ENCODE measurements around the gene IQSEC1.

The IQSEC1 gene

GRCh38 chr3:12995389-12996180, 77.6 kb downstream of the IQSEC1 start:
- no peak for DNase-seq

GRCh38 chr3:12994607-12995388, 78.4 kb downstream of the IQSEC1 start:
- DNase-seq = peak; percentile 65

GRCh38 chr3:12994357-12994606, 78.9 kb downstream of the IQSEC1 start:
- no peak for DNase-seq

GRCh38 chr3:12993517-12994356, 79.5 kb downstream of the IQSEC1 start:
- DNase-seq = no peak

GRCh38 chr3:12992629-12993516, 80.4 kb downstream of the IQSEC1 start:
- peak; percentile 42 for DNase-seq

- no peak for DNase-seq
Measured at GRCh38 chr3:12991861-12992281, 81.4 kb downstream of the IQSEC1 start.

- DNase-seq = no peak
Measured at GRCh38 chr3:12991481-12991837, 81.8 kb downstream of the IQSEC1 start.

GRCh38 chr3:12990781-12991480, 82.3 kb downstream of the IQSEC1 start:
- peak; percentile 91 for DNase-seq

GRCh38 chr3:12990306-12990705, 82.9 kb downstream of the IQSEC1 start:
- DNase-seq = peak; percentile 24

GRCh38 chr3:12988728-12989454, 84.3 kb downstream of the IQSEC1 start:
- DNase-seq = no peak

- no peak for DNase-seq
Measured at GRCh38 chr3:12987602-12988001, 85.6 kb downstream of the IQSEC1 start.

GRCh38 chr3:12986986-12987385, 86.2 kb downstream of the IQSEC1 start:
- no peak for DNase-seq

GRCh38 chr3:12986521-12986920, 86.7 kb downstream of the IQSEC1 start:
- no peak for DNase-seq

GRCh38 chr3:12986031-12986430, 87.2 kb downstream of the IQSEC1 start:
- no peak for DNase-seq

GRCh38 chr3:12985148-12985547, 88.1 kb downstream of the IQSEC1 start:
- no peak for DNase-seq

GRCh38 chr3:12984023-12984823, 89.0 kb downstream of the IQSEC1 start:
- DNase-seq = peak; percentile 64

- DNase-seq = no peak
Measured at GRCh38 chr3:12983319-12983718, 89.9 kb downstream of the IQSEC1 start.

GRCh38 chr3:12982619-12983101, 90.6 kb downstream of the IQSEC1 start:
- DNase-seq = no peak

- no peak for DNase-seq
Measured at GRCh38 chr3:12981306-12982275, 91.6 kb downstream of the IQSEC1 start.

Data from fibroblast of upper back skin (primary cell).